ENCODE measurements around the gene KRTAP10-5. TPM values are rescaled to one million over a fixed set of nuclear protein-coding genes. Genes with fewer than 3 reads are reported as not detected.

The KRTAP10-5 gene
- total RNA-seq, 6 experiments from 2014 or later: not detected

DNA sequence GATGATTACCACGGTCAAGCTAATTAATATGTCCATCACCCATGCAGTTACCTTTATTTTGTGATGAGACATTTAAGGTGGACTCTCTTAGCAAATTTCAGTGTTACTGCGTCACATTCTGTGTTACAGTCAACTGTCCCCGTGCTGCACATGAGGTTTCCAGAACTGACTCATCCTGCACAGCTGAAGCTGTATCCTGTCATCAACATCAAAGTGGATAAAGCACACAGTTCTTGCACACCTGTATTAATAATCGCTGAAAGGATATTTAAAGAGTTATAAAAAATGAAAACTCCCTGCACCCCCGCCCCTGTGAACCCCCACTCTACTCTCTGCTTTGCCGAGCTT lies 3.4 kb upstream of the KRTAP10-5 start:
- WGBS (ENCODE audit: insufficient coverage, low coverage, low lambda C conversion rate, missing lambda C conversion rate): 62% methylated on average over 5 of the region's 6 CpGs
- Histone ChIP-seq H3K4me1 (no peaks in the 10 kb centered on the region), H3K9me3 (peaks cover 0 to 5% (median 0%) of the 10 kb centered on the region in 4 donors), H3K27ac (no peak overlapping the region), H3K36me3 (no peaks in the 10 kb centered on the region), H3K4me3 (no peak overlapping the region), H3K27me3 (no peaks in the 10 kb centered on the region)
- intact Hi-C loops (cut with DNase I): no loop called here
- TF ChIP-seq POLR2A (IDR thresholded peaks at IDR 0.05): no peak
- TF ChIP-seq, protein P1, sequence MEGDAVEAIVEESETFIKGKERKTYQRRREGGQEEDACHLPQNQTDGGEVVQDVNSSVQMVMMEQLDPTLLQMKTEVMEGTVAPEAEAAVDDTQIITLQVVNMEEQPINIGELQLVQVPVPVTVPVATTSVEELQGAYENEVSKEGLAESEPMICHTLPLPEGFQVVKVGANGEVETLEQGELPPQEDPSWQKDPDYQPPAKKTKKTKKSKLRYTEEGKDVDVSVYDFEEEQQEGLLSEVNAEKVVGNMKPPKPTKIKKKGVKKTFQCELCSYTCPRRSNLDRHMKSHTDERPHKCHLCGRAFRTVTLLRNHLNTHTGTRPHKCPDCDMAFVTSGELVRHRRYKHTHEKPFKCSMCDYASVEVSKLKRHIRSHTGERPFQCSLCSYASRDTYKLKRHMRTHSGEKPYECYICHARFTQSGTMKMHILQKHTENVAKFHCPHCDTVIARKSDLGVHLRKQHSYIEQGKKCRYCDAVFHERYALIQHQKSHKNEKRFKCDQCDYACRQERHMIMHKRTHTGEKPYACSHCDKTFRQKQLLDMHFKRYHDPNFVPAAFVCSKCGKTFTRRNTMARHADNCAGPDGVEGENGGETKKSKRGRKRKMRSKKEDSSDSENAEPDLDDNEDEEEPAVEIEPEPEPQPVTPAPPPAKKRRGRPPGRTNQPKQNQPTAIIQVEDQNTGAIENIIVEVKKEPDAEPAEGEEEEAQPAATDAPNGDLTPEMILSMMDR (IDR thresholded peaks at IDR 0.05): no peak
- ATAC-seq (no peak), DNase-seq (no peak)

DNA sequence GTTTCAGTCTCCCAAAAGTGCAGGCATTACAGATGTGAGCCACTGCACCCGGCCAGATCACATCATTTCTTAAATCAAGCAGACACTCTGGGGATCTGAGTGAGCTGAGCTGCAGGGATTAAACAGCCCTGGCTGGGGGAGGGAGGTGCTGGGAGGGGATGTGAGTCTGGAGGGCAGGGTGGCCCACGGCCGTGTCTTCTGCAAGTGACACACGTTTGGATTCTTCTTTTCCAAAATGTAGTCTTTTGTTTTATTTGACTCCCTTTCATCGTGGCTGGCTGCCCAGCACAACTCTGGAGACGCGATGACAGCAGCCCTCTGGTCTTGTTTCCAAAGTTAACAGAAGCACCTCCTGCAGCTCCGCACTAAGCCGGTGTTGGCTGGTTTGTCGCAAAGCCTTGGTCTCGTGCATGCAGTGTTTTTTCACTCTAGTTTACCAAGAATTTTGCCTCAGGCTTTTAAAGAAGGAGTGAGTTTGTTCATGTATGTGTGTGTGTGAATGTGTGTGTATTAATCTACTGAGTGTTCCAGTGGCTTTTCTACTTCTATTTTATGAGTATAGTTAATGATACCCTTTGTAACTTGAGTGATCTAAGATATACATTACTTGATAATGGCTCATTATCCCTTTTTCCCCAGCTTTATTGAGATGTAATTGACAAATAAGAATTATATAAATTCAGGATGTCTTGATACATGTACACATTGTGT lies 2.8 kb upstream of the KRTAP10-5 start:
- intact Hi-C loops (cut with DNase I): no loop called here
- TF ChIP-seq, protein P1 (IDR thresholded peaks at IDR 0.05): no peak
- no peak for TF ChIP-seq POLR2A (IDR thresholded peaks at IDR 0.05)

DNA sequence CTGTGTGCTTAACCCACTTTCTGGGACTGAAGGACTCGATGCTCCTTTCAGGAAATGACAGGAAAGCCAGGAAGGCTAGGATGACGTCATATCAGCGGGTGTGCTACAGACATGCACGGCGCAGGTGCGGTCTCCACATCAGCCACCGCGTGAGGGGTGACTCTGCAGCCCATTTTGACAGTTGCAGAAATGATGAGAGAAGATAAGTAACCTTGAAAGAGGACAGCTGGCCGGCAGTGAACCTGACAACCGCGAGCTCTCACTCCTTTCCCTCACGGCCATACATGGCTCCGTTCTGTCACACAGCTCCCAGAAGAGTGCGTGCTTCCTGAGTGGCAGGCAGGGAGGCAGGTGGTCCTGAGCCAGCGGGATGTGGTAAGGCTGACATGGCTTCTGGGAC lies 1.7 kb upstream of the KRTAP10-5 start:
- intact Hi-C loops (cut with DNase I): no loop called here
- Histone ChIP-seq H3K36me3 (no peaks in the 10 kb centered on the region), H3K9me3 (peaks cover 0 to 5% (median 0%) of the 10 kb centered on the region in 4 donors), H3K4me3 (no peak overlapping the region), H3K27ac (no peak overlapping the region), H3K27me3 (no peaks in the 10 kb centered on the region), H3K4me1 (no peaks in the 10 kb centered on the region)
- no peak for DNase-seq
- no peak for TF ChIP-seq POLR2A (IDR thresholded peaks at IDR 0.05)
- TF ChIP-seq, protein P1 (IDR thresholded peaks at IDR 0.05): no peak
- no peak for ATAC-seq
- WGBS (ENCODE audit: insufficient coverage, low coverage, low lambda C conversion rate, missing lambda C conversion rate): 82% methylated on average over 6 of the region's 15 CpGs

More for the DNA sequence above, 2.8 kb upstream of the KRTAP10-5 start:
- peak in 3 of 4 donors; percentile 42 to 57 (median 51) for ATAC-seq
- Histone ChIP-seq H3K4me3 (no peak overlapping the region), H3K27ac (no peak overlapping the region), H3K4me1 (no peaks in the 10 kb centered on the region), H3K9me3 (peaks cover 0 to 5% (median 0%) of the 10 kb centered on the region in 4 donors), H3K36me3 (no peaks in the 10 kb centered on the region), H3K27me3 (no peaks in the 10 kb centered on the region)
- WGBS (ENCODE audit: insufficient coverage, low coverage, low lambda C conversion rate, missing lambda C conversion rate): 12% methylated on average over 11 of the region's 11 CpGs
- peak in 1 of 3 donors; percentile 53 for DNase-seq

DNA sequence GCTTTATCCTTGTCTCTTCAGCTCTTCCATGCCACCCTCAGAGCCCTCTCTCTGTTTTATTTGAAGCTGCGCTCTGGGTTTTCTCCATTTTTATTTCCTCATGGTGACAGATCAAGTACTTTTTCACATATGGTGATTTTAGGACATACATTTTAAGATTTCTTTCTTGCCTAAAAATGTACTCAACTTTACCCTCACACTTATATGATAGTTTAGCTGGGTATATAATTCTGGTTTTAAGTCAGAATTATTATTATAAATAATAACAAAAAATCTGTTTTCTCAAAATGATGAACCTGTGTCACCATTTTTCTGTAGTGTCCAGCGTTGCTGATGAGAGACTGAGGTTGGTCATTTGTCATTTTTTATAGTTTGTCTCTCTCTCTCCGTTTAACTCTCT lies 754 bp upstream of the KRTAP10-5 start:
- DNase-seq (no peak), ATAC-seq (no peak)
- Histone ChIP-seq H3K27me3 (no peaks in the 10 kb centered on the region), H3K27ac (no peak overlapping the region), H3K4me1 (no peaks in the 10 kb centered on the region), H3K4me3 (no peak overlapping the region), H3K36me3 (no peaks in the 10 kb centered on the region), H3K9me3 (peaks cover 0 to 5% (median 0%) of the 10 kb centered on the region in 4 donors)
- TF ChIP-seq, protein P1 (IDR thresholded peaks at IDR 0.05): no peak
- no peak for TF ChIP-seq POLR2A (IDR thresholded peaks at IDR 0.05)
- 65% methylated on average over 3 of the region's 3 CpGs for WGBS (ENCODE audit: insufficient coverage, low coverage, low lambda C conversion rate, missing lambda C conversion rate)
- intact Hi-C loops (cut with DNase I): no loop called here

Data from right lobe of liver (tissue), 6 donors.